ENCODE data around the gene EVPLL.

DNA sequence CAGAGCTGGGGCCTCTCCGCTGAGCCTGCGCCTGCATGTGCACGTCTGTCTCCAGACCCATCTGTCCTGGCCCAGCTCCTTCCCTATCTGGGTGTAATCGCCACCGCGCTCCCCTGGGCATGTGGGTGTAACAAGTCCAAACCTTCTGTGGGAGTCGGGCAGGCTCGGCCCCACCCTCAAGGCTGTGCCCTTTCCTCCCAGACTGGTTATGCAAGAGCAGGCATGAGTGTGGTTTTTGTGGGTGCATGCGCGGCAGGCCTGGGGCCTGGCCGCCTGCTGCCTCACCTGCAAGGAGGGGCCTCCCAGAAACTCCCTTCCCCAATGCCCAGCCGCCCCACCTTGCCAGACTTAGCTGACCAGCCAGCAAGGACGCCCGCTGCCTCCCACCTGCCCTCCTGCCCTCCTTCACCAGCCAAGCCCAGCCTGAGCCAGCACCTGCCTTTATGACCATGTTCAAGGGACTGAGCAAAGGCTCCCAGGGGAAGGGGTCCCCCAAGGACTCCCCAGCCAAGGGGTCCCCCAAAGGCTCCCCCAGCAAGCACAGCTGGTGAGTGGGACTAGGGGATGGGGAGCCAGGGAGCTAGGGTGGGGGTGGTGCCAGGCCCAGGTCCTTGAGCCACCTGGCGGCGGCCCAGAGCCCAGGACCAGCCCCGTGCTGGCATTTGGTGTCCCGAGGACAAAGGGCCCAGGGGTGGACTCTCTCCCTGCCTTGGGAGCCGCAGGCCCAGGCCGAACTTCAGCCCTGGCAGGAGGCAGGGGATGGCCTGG, at the start of gene EVPLL:
- TF ChIP-seq CTCF (IDR thresholded peaks at IDR 0.05; ENCODE audit: low read depth, low read length), result no peak
- TF ChIP-seq EZH2phosphoT487 (IDR thresholded peaks at IDR 0.05; ENCODE audit: low read depth), result no peak

Data from OCI-LY3 (cell line).